Mammary epithelial cell (primary cell): Measurements from ENCODE around the gene ZNF213.

Experiments used
- CTCF ChIP-seq, 2 donors: IDR thresholded peaks in 1 of 2; conservative IDR thresholded peaks in 1 of 2; 2 replicates each; pipeline ENCODE4 v1.5.1; 2011 to 2012; ENCODE audit warnings: inconsistent platforms in 2 of 2, low read length in 2 of 2, mild to moderate bottlenecking in 2 of 2, control low read depth in 1 of 2, low read depth in 1 of 2; ENCODE audit not compliant: insufficient read depth in 1 of 2; ENCODE audit errors: extremely low read depth in 1 of 2
- EZH2 ChIP-seq: IDR thresholded peaks from 2 replicates; pipeline ENCODE4 v1.6.1; 2012; ENCODE audit warnings: low read length, inconsistent platforms, borderline replicate concordance

- TF ChIP-seq CTCF (conservative IDR thresholded peaks at IDR 0.05 in 1 of 2, IDR thresholded peaks at IDR 0.05 in 1 of 2; ENCODE audit: extremely low read depth in 1 of 2, insufficient read depth in 1 of 2, low read depth in 1 of 2, low read length in 2 of 2) (no peak), EZH2 (no peak)
These were observed 392 bp downstream of the ZNF213 start for GRCh38 chr16:3135126-3135715.
